ENCODE results near the gene KRT85.

GRCh38 chr12:52318241-52318990 is 48.9 kb downstream of the KRT85 start:
- TF ChIP-seq CTCF (IDR thresholded peaks at IDR 0.05; ENCODE audit: borderline replicate concordance, extremely low read depth, low read length, poor library complexity, severe bottlenecking) (no peak), EZH2 (IDR thresholded peaks at IDR 0.05; ENCODE audit: borderline replicate concordance, low read depth, low read length, severe bottlenecking) (no peak)
